MM.1S (cell line): ENCODE data around the gene GMPR2.

Experiments used
- DNase-seq: peaks from one replicate; pipeline ENCODE4 v3.0.0-alpha.2; 2015
- H2AFZ ChIP-seq: fragments of 300-600 bp; sonication (generic); 2 replicates; pipeline ENCODE4 v1.6.0; 2016; ENCODE audit warnings: antibody characterized with exemption, low read length
- H3F3A ChIP-seq: fragments of 300-600 bp; sonication (generic); 2 replicates; pipeline ENCODE4 v1.6.1; 2016; ENCODE audit warnings: mild to moderate bottlenecking, antibody characterized with exemption, low read length, moderate library complexity, mixed read lengths; ENCODE audit not compliant: insufficient read depth
- H3K27ac ChIP-seq: fragments of 300-600 bp; sonication (generic); 2 replicates; pipeline ENCODE4 v1.5.1; 2016; ENCODE audit warnings: mild to moderate bottlenecking, low read length
- H3K27me3 ChIP-seq: fragments of 300-600 bp; sonication (generic); replicated peaks from 2 replicates; pipeline ENCODE4 v1.6.0; 2016; ENCODE audit warnings: low read length; ENCODE audit not compliant: insufficient read depth
- H3K36me3 ChIP-seq: fragments of 300-600 bp; sonication (generic); replicated peaks from 2 replicates; pipeline ENCODE4 v1.6.1; 2016; ENCODE audit warnings: mild to moderate bottlenecking, low read length, mixed read lengths; ENCODE audit not compliant: insufficient read depth
- H3K4me1 ChIP-seq: fragments of 300-600 bp; sonication (generic); 2 replicates; pipeline ENCODE4 v1.6.1; 2016; ENCODE audit warnings: low read length, mixed read lengths
- H3K4me2 ChIP-seq: fragments of 300-600 bp; sonication (generic); 2 replicates; pipeline ENCODE4 v1.6.0; 2016; ENCODE audit warnings: low read depth, low read length
- H3K4me3 ChIP-seq: fragments of 300-600 bp; sonication (generic); 2 replicates; pipeline ENCODE4 v1.5.1; 2016; ENCODE audit warnings: low read length, mixed read lengths
- H3K79me2 ChIP-seq: fragments of 300-600 bp; sonication (generic); 2 replicates; pipeline ENCODE4 v1.6.1; 2016; ENCODE audit warnings: mixed run types, low read length, mixed read lengths
- H3K9ac ChIP-seq: fragments of 300-600 bp; sonication (generic); 2 replicates; pipeline ENCODE4 v1.6.1; 2016; ENCODE audit warnings: low read length, mixed read lengths
- H3K9me2 ChIP-seq: fragments of 300-600 bp; sonication (generic); replicated peaks from 2 replicates; pipeline ENCODE4 v1.6.1; 2016; ENCODE audit warnings: mild to moderate bottlenecking, low read length, mixed read lengths; ENCODE audit not compliant: insufficient read depth
- H3K9me3 ChIP-seq: fragments of 300-600 bp; sonication (generic); replicated peaks from 2 replicates; pipeline ENCODE4 v1.6.1; 2016; ENCODE audit warnings: mild to moderate bottlenecking, low read length, mixed read lengths; ENCODE audit not compliant: insufficient read depth
- H4K20me1 ChIP-seq: fragments of 300-600 bp; sonication (generic); 2 replicates; pipeline ENCODE4 v1.6.1; 2016; ENCODE audit warnings: mild to moderate bottlenecking, low read length, moderate library complexity, mixed read lengths; ENCODE audit not compliant: insufficient read depth
- CTCF ChIP-seq: fragments of 300-600 bp; sonication (generic); IDR thresholded peaks from 2 replicates; pipeline ENCODE4 v1.5.1; 2016; ENCODE audit warnings: antibody characterized with exemption, low read length, mixed read lengths
- EZH2 ChIP-seq: fragments of 300-600 bp; sonication (generic); optimal IDR thresholded peaks from 2 replicates; pipeline ENCODE3; 2017; ENCODE audit warnings: low read depth, mild to moderate bottlenecking, antibody characterized with exemption, low read length, mixed read lengths
- EZH2phosphoT487 ChIP-seq: fragments of 300-600 bp; sonication (generic); IDR thresholded peaks from 2 replicates; pipeline ENCODE4 v1.6.1; 2018; ENCODE audit warnings: antibody characterized with exemption, low read length

The GMPR2 gene

GRCh38 chr14:24231263-24232120 lies 1.2 kb upstream of the GMPR2 start:
- no peaks in the 10 kb centered on the region for H3K36me3 ChIP-seq
- no peaks in the 10 kb centered on the region for H3K9me3 ChIP-seq
- peak overlapping the region; percentile 81 for H3K4me3 ChIP-seq
- H3K4me1 ChIP-seq = peaks cover 5% of the 10 kb centered on the region
- peak overlapping the region; percentile 48 for H2AFZ ChIP-seq
- peak overlapping the region; percentile 74 for H3K4me2 ChIP-seq
- peaks cover 34% of the 10 kb centered on the region for H3K79me2 ChIP-seq
- H3K9me2 ChIP-seq = no peaks in the 10 kb centered on the region
- peak overlapping the region; percentile 62 for H3K9ac ChIP-seq
- TF ChIP-seq EZH2 (no peak), EZH2phosphoT487 (no peak)
- H4K20me1 ChIP-seq = no peaks in the 10 kb centered on the region
- no peaks in the 10 kb centered on the region for H3K27me3 ChIP-seq
- no peaks in the 10 kb centered on the region for H3F3A ChIP-seq
- H3K27ac ChIP-seq = peak overlapping the region; percentile 73; the same call in 1 of the 2 replicates
- DNase-seq = no peak

GRCh38 chr14:24232121-24232644 lies 546 bp upstream of the GMPR2 start, which contains the start of gene NEDD8:
TSS of gene NEDD8 (minus strand) at chr14:24232367. CDS start at chr14:24232267, 100 bp downstream.
- no peak for TF ChIP-seq EZH2
- TF ChIP-seq CTCF = no peak
- TF ChIP-seq EZH2phosphoT487 = no peak
- Histone ChIP-seq H3F3A (no peaks in the 10 kb centered on the region), H3K4me1 (peaks cover 5% of the 10 kb centered on the region), H3K27ac (peak within 1 kb of the TSS; percentile 73; the same call in 1 of the 2 replicates), H3K9me3 (no peaks in the 10 kb centered on the region), H3K79me2 (peaks cover 30% of the 10 kb centered on the region), H3K4me3 (peak within 1 kb of the TSS; percentile 81), H2AFZ (peak within 1 kb of the TSS; percentile 82), H3K9ac (peak within 1 kb of the TSS; percentile 66), H3K9me2 (no peaks in the 10 kb centered on the region), H3K36me3 (no peaks in the 10 kb centered on the region), H3K4me2 (peak within 1 kb of the TSS; percentile 81), H3K27me3 (no peaks in the 10 kb centered on the region), H4K20me1 (no peaks in the 10 kb centered on the region)
- DNase-seq = peak; percentile 67

GRCh38 chr14:24233538-24233866 lies 773 bp downstream of the GMPR2 start:
- TF ChIP-seq EZH2phosphoT487 = no peak
- TF ChIP-seq CTCF = no peak
- TF ChIP-seq EZH2 = no peak
- H3K27ac ChIP-seq = no peak overlapping the region; the same call in 1 of the 2 replicates
- peaks cover 5% of the 10 kb centered on the region for H3K4me1 ChIP-seq
- H3K36me3 ChIP-seq = no peaks in the 10 kb centered on the region
- peaks cover 30% of the 10 kb centered on the region for H3K79me2 ChIP-seq
- peak overlapping the region; percentile 81 for H3K4me3 ChIP-seq
- H4K20me1 ChIP-seq = no peaks in the 10 kb centered on the region
- no peaks in the 10 kb centered on the region for H3K9me2 ChIP-seq
- H3K4me2 ChIP-seq = peak overlapping the region; percentile 81
- no peak for DNase-seq
- H3K27me3 ChIP-seq = no peaks in the 10 kb centered on the region
- no peaks in the 10 kb centered on the region for H3F3A ChIP-seq
- H2AFZ ChIP-seq = no peak overlapping the region
- no peaks in the 10 kb centered on the region for H3K9me3 ChIP-seq
- peak overlapping the region; percentile 66; the same call in 1 of the 2 replicates for H3K9ac ChIP-seq
